T-helper 2 cell (primary cell): Measurements from ENCODE around the gene UGT1A6.

Experiments
- DNase-seq, 5 experiments: peaks; one replicate each; pipeline versions ENCODE4 v3.0.0 to v3.0.0-alpha.2; 2012 to 2022

UGT1A6 gene

GRCh38 chr2:233822101-233822771 lies 129.5 kb downstream of the UGT1A6 start:
- DNase-seq, result no peak
